ENCODE results near the gene ALPL. TPM values are rescaled to one million over a fixed set of nuclear protein-coding genes. Genes with fewer than 3 reads are reported as not detected.
A peak's percentile ranks its signal among the peaks of the same experiment; 100 is the strongest.

ALPL gene
- polyA plus RNA-seq, 10 donors: 2.1 to 5.0 (median 3.6) TPM

GRCh38 chr1:21576031-21576797, 67.0 kb downstream of the ALPL start:
- no peak for DNase-seq

DNA sequence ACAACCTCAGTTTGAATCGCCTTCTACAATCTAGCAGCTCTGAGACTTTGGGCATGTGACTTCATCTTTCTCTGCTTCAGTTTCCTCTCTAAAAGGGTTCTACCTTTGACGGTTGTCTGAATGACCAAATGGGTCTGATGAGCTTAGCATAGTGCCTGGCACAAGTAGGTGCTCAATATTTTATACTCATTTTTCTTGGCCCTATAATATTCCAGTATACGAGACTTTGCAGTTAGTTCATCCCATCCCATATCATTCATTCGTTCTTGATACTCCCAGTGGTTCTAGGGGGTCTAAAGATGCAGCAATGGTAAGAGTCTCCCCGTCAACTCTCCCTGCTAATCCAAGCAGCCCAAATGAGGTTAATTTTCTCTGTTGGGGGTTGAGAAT, 67.6 kb downstream of the ALPL start:
- DNase-seq: no peak

- no peak for DNase-seq
Measured at GRCh38 chr1:21577324-21577723, 68.1 kb downstream of the ALPL start.

DNA sequence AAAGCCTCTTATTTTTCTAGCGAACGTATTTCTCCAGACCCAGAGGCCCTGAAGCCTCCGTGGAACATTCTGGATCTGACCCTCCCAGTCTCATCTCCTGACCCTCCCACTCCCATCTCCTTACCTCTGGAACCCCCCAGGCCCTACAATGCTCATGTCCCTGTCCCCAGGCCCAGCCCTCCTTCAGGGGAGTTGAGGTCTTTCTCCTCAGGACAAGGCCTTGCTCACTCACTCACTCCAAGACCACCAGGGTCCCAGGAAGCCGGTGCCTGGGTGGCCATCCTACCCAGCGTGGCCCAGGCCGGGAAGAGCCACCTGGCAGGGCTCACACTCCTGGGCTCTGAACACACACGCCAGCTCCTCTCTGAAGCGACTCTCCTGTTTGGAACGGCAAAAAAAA, 68.7 kb downstream of the ALPL start:
- no peak for DNase-seq

GRCh38 chr1:21579791-21580190, 70.6 kb downstream of the ALPL start:
- DNase-seq: no peak

DNA sequence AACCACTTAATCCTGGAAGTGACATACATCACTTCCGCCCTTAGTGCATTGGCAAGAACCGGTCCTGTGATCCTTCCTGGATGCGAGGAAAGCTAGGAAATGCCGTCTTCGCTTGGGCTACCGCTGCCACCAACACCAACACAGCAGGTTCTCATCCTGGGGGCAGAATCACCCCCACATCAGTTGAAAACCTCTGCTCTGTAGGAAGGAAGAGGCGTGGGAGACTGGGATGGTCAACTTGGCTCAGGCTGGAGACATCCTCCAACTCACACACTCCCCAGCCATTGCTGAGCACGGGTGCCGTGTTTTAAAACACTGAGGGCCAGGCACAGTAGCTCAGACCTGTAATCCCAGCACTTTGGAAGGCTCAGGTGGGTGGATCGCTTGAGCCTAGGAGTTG, 74.9 kb downstream of the ALPL start:
- no peak for DNase-seq

DNA sequence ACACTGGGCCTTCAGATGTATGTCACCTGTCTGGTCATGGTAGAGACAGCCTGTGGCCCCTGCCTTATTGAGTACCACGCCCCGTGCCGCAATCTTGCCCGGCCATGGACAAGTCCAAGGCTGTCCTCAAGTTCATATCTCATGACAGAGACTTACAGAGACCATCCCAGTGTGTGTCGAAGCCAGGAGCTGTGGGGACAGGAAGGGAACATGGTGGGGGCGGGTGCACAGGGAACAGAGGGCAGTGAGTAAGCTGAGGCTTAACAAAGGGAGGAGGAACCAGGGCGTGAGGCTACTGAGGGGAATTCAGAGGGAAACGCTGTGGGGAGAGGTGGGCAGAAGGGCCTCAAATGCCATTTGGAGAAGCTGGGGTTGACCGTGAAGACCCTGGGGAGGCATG, 75.8 kb downstream of the ALPL start:
- no peak for DNase-seq

DNA sequence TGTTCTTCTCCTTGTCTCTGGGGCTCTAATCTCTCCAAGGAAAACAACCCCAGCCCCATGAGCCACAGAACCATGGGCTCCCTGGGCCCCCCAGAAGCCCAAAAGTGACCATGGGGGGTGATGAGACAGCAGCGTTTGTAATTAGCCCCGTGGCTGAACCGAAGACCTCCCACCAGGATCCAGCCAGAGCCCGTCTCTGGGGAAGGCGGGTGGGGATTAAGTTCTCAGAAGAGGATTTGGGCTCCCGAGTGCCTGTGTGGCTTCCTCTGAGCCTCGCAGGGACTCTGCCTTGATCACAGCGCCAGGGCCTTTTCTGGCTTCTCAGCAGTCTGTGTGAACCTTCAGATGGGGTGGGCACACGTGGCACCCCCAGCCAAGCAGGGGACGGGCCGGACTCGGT, 77.0 kb downstream of the ALPL start:
- DNase-seq: no peak

DNA sequence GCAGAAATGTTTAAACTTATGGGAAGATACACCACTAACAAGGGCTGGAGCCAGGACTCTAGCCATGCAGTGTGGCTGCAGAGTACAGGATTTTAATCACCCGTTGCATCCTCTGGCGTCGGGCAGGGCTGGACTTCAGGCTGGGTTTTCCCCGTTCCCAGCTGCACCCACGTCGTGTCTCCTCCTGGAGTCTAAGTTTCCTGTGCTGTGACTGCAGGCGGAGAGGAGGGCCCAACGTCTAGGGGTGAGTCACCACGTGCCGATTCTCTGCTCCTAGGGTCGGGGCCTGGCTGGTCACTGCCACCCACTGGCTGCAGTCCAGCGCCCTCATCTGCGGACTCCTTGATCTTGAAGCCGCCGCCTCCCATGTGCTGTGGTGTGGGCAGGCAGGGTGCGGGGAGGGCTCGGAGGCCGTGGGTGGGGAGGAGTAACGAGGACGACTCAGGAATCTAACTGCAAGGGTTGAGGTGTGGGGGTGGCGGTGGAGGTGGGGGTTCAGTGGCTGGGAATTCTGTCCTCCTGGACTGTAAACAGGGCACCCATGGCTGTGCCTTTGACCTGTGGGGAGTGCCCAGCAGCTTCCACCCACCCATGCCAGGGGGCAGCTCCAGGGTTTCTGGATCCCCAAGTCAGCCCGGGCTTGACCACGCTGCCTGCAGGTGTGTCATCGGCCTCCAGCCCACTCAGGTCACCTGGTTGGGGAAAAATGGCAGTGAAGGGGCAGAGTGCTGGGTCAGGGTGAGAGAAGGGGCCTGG, 77.8 kb downstream of the ALPL start:
- peak in 2 of 3 donors; percentile 31 to 54 for DNase-seq

DNA sequence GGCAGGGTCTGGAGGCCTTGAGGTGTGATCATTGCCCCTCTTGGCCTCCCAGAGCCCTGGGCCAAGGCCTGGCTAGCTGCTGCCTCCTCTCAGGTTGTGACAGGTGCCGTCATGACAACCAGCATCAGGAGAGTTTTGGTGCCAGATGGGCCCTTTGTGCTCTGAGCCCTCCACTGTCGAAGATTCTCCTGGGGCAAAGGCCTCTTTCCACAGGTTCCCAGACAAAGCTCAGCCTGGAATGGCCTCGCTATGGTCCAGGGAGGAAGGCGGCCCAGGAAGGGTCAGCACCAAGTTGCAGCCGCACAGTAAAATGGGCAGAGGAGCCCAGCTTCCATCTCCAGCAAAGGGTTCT, 78.4 kb downstream of the ALPL start:
- no peak for DNase-seq

DNA sequence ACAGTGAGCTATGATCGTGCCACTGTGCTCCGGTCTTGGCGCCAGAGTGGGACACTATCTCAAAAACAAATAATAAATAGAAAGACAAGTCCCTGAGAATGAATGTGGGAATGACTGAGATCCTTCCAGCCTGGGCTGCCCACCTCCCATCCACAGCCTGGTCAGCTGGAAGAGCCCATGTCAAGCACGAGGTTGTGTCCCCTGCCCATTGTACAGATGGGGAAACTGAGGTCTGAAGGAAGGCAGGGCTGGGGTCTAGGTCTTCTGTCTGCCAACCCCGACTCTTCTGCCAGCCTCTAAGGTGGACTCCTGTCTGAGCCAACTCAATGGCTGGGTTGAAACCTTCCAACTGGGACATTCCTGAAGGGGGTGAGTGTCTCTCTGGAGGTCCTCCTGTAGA, 80.4 kb downstream of the ALPL start:
- no peak for DNase-seq

DNA sequence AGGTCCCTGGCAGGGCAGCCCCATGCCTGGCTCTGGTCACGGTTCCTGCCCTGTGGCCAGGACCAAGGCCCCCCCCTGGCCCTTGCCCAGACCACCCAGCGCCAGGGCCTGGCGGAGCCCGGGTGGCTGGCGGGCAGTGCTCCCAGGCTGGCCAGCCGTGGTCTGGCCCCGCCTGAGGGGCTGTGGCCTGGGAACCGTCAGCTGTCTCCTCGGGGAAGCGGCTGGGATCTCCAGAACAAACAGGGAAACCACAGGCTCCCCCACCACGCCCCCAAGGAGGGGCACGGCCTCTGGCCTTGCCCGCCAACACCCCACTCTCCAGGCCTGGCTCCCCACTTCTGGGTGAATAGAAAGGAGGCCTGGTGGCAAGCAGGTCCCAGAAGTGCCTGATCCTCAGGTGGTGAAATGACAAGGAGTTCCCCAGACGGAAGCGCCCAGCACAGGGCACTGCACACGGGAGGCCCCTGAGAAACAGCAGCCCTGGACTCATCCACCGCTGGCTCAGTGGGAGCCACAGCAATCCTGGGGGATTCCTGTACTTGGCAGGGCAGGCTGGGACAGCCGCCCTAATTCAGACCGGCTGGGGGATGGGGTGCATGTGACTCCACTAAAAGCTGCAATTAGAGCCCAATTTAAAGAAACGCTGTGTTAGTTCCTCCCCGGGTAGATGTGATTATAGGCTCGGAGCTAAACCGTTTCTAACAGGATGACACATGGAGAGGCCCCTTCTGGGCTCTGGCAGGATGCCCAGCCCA, 81.1 kb downstream of the ALPL start:
- peak in 1 of 3 donors; percentile 27 for DNase-seq

GRCh38 chr1:21590934-21591333, 81.7 kb downstream of the ALPL start:
- no peak for DNase-seq

DNA sequence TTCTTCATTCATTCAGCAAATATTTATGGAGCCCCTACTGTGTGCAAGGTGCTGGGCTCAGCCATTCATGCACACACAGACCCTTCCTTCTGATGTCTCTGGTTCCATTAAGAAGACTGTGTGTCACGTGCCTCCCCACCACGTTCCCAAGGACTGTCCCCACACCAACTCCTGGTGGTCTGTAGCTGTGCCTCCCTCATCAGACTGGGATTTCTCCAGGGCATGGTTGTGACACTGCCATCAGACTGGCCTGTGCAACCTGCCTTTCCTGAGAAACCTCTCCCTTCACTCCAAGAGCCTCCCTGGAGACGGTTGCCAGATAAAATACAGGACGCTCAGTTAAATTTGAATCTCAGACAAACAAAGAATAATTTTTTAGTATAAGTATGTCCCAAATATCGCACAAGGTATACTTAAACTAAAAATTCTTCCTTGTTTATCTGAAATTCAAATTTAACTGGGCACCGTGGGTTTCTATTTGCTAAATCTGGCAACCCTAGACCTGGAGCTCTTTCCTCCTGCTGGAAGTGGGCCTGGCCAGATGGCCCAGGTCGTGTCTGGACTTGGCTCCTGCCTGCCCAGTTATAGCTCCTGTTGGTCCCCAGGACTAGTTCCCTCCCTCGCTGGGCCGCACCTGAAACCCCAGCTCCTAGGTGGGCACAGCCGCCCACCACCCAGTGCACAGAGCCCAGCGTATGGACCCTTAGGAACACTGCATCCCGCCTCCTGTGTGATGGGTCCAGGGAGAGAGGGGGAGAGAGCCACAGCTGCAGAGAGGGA, 83.1 kb downstream of the ALPL start:
- DNase-seq: no peak

GRCh38 chr1:21593231-21593630, 84.0 kb downstream of the ALPL start:
- DNase-seq: no peak

- no peak for DNase-seq
Measured at GRCh38 chr1:21594501-21594900, 85.3 kb downstream of the ALPL start.

- peak in 2 of 3 donors; percentile 25 to 55 for DNase-seq
Measured at GRCh38 chr1:21594935-21595897, 86.0 kb downstream of the ALPL start.

GRCh38 chr1:21596174-21596573, 87.0 kb downstream of the ALPL start:
- DNase-seq: peak in 2 of 3 donors; percentile 18 to 46

DNA sequence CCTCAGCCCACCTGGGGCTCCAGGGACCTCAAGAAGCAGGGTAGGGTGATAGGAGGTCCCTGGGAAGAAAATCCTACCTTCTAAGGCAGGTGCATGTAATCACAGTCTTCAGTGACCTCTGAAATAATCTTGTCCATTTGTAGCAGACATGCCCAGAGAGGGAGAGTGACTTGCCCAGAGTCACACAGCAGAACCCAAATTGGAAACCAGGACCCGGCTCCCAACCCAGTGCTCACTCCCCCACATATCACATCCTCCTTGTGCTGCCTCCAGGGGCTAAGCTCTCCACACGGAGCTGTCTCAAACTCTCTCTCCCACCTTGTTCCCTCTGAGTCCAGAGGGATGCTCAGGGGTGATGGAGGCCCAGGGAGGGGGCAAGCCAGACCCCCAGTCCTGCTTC, 87.4 kb downstream of the ALPL start:
- DNase-seq: no peak

GRCh38 chr1:21597753-21598152, 88.5 kb downstream of the ALPL start:
- DNase-seq: no peak

GRCh38 chr1:21598417-21598816, 89.2 kb downstream of the ALPL start:
- DNase-seq: no peak
